Measurements from ENCODE around the gene RBPMS2. TPM values are rescaled to one million over a fixed set of nuclear protein-coding genes. Genes with fewer than 3 reads are reported as not detected.

The RBPMS2 gene
- polyA plus RNA-seq, 1 donor (not counting 4 experiments of a cell fraction or from before 2014, with no cell fraction given) = not detected

- no peak for FAIRE-seq
These were observed 58.3 kb downstream of the RBPMS2 start for GRCh38 chr15:64717130-64717529.

GRCh38 chr15:64716452-64716851 lies 58.9 kb downstream of the RBPMS2 start:
- H3K4me3 ChIP-seq (ENCODE audit: control insufficient read depth in 2 of 3, extremely low read depth in 1 of 3, insufficient read depth in 2 of 3, low read depth in 1 of 3, low read length in 3 of 3) = no peak overlapping the region
- no peaks in the 10 kb centered on the region for H3K27me3 ChIP-seq (ENCODE audit: control insufficient read depth, extremely low read depth, insufficient read depth, low read length)
- H3K9ac ChIP-seq (ENCODE audit: control insufficient read depth, extremely low read depth, insufficient read depth, low read length) = no peak overlapping the region
- H3K9me3 ChIP-seq (ENCODE audit: control insufficient read depth, low read depth, low read length) = no peaks in the 10 kb centered on the region
- no peak overlapping the region for H2AFZ ChIP-seq (ENCODE audit: control insufficient read depth, low read length)
- TF ChIP-seq CTCF (optimal IDR thresholded peaks at IDR 0.05 in 1 of 3, IDR thresholded peaks at IDR 0.05 in 1 of 3, conservative IDR thresholded peaks at IDR 0.05 in 1 of 3; ENCODE audit: extremely low read depth in 1 of 3, insufficient read depth in 2 of 3, low read length in 3 of 3) = no peak
- no peak for TF ChIP-seq EZH2 (IDR thresholded peaks at IDR 0.05; ENCODE audit: low read length)
- dilution Hi-C loops (cut with MboI; ENCODE audit: extremely low pct_ligation_motif_present, low sequenced_read_pairs) = no loop called here
- H3K4me2 ChIP-seq (ENCODE audit: control insufficient read depth, extremely low read depth, insufficient read depth, low read depth, low read length) = no peak overlapping the region
- no peaks in the 10 kb centered on the region for H3K9me1 ChIP-seq (ENCODE audit: control insufficient read depth, extremely low read depth, insufficient read depth, low read length)
- FAIRE-seq (no peak), DNase-seq (ENCODE audit: low read depth, low spot score) (no peak)
- no peak overlapping the region for H3K27ac ChIP-seq (ENCODE audit: control insufficient read depth, insufficient read depth, low read length)
- no peaks in the 10 kb centered on the region for H3K4me1 ChIP-seq (ENCODE audit: control insufficient read depth, extremely low read depth, insufficient read depth, low read length)
- no peaks in the 10 kb centered on the region for H4K20me1 ChIP-seq (ENCODE audit: control insufficient read depth, extremely low read depth, insufficient read depth, low read length)
- H3K79me2 ChIP-seq (ENCODE audit: control insufficient read depth, insufficient read depth, low read length) = no peaks in the 10 kb centered on the region
- no peaks in the 10 kb centered on the region for H3K36me3 ChIP-seq (ENCODE audit: control insufficient read depth in 2 of 2, extremely low read depth in 1 of 2, insufficient read depth in 2 of 2, low read length in 2 of 2)

More at GRCh38 chr15:64717130-64717529, 58.3 kb downstream of the RBPMS2 start:
- no peaks in the 10 kb centered on the region for H3K4me1 ChIP-seq (ENCODE audit: control insufficient read depth, extremely low read depth, insufficient read depth, low read length)
- no peak for DNase-seq (ENCODE audit: low read depth, low spot score)
- H3K27me3 ChIP-seq (ENCODE audit: control insufficient read depth, extremely low read depth, insufficient read depth, low read length) = no peaks in the 10 kb centered on the region
- H4K20me1 ChIP-seq (ENCODE audit: control insufficient read depth, extremely low read depth, insufficient read depth, low read length) = no peaks in the 10 kb centered on the region
- no peak for TF ChIP-seq EZH2 (IDR thresholded peaks at IDR 0.05; ENCODE audit: low read length)
- no peak for TF ChIP-seq CTCF (optimal IDR thresholded peaks at IDR 0.05 in 1 of 3, IDR thresholded peaks at IDR 0.05 in 1 of 3, conservative IDR thresholded peaks at IDR 0.05 in 1 of 3; ENCODE audit: extremely low read depth in 1 of 3, insufficient read depth in 2 of 3, low read length in 3 of 3)
- H2AFZ ChIP-seq (ENCODE audit: control insufficient read depth, low read length) = no peak overlapping the region
- H3K4me3 ChIP-seq (ENCODE audit: control insufficient read depth in 2 of 3, extremely low read depth in 1 of 3, insufficient read depth in 2 of 3, low read depth in 1 of 3, low read length in 3 of 3) = no peak overlapping the region
- H3K27ac ChIP-seq (ENCODE audit: control insufficient read depth, insufficient read depth, low read length) = no peak overlapping the region
- H3K4me2 ChIP-seq (ENCODE audit: control insufficient read depth, extremely low read depth, insufficient read depth, low read depth, low read length) = no peak overlapping the region
- dilution Hi-C loops (cut with MboI; ENCODE audit: extremely low pct_ligation_motif_present, low sequenced_read_pairs) = no loop called here
- no peaks in the 10 kb centered on the region for H3K9me1 ChIP-seq (ENCODE audit: control insufficient read depth, extremely low read depth, insufficient read depth, low read length)
- no peaks in the 10 kb centered on the region for H3K79me2 ChIP-seq (ENCODE audit: control insufficient read depth, insufficient read depth, low read length)
- H3K9me3 ChIP-seq (ENCODE audit: control insufficient read depth, low read depth, low read length) = no peaks in the 10 kb centered on the region
- H3K36me3 ChIP-seq (ENCODE audit: control insufficient read depth in 2 of 2, extremely low read depth in 1 of 2, insufficient read depth in 2 of 2, low read length in 2 of 2) = no peaks in the 10 kb centered on the region
- no peak overlapping the region for H3K9ac ChIP-seq (ENCODE audit: control insufficient read depth, extremely low read depth, insufficient read depth, low read length)

Measured in keratinocyte (primary cell).